WTC11 (cell line): Measurements from ENCODE around the gene MACO1. TPM values are rescaled to one million over a fixed set of nuclear protein-coding genes. Genes with fewer than 3 reads are reported as not detected.

Experiments used
- ATAC-seq: fragments of 200-7000 bp; cut with Tn5 transposase; 2 replicates; pipeline ENCODE4 v1.10.0; 2021; ENCODE audit warnings: mild to moderate bottlenecking, moderate library complexity
- CTCF ChIA-PET: fragments of 300-600 bp; sonication (Branson Sonifier 250); formaldehyde crosslinking; loops from one replicate; lab custom pipeline; 2021; ENCODE audit warnings: antibody characterized with exemption; lab: Charles Lee
- POLR2A ChIA-PET: fragments of 350-600 bp; sonication (Branson Sonifier 250); formaldehyde crosslinking; loops from one replicate; lab custom pipeline; 2021; ENCODE audit warnings: antibody characterized with exemption; lab: Charles Lee
- DNase-seq: peaks from one replicate; pipeline ENCODE4 v3.0.0; 2021; ENCODE audit warnings: low spot score
- H3K27ac Mint-ChIP-seq: 2 replicates; pipeline ENCODE4 v1.8.0; 2021; ENCODE audit warnings: mixed read lengths
- H3K27me3 Mint-ChIP-seq: 2 replicates; pipeline ENCODE4 v1.8.0; 2021; ENCODE audit warnings: low read depth, mild to moderate bottlenecking, moderate library complexity, mixed read lengths
- H3K36me3 Mint-ChIP-seq: 2 replicates; pipeline ENCODE4 v1.8.0; 2021; ENCODE audit warnings: mixed read lengths
- H3K4me1 Mint-ChIP-seq: 2 replicates; pipeline ENCODE4 v1.8.0; 2022; ENCODE audit warnings: mixed read lengths
- H3K4me3 Mint-ChIP-seq: 2 replicates; pipeline ENCODE4 v1.8.0; 2021; ENCODE audit warnings: mild to moderate bottlenecking, moderate library complexity, mixed read lengths
- H3K9me3 Mint-ChIP-seq: 2 replicates; pipeline ENCODE4 v1.8.0; 2021; ENCODE audit warnings: mixed read lengths
- CREM ChIP-seq: sonication (generic); formaldehyde crosslinking; IDR thresholded peaks from 2 replicates; pipeline ENCODE4 v1.8.1; 2022; ENCODE audit warnings: mild to moderate bottlenecking, missing genetic modification reagents, moderate library complexity
- EMX1 ChIP-seq: fragments of 250-450 bp; sonication (Bioruptor Pico); IDR thresholded peaks from 2 replicates; pipeline ENCODE4 v1.8.0; 2021; ENCODE audit warnings: mild to moderate bottlenecking
- ETV6 ChIP-seq: sonication (generic); formaldehyde crosslinking; IDR thresholded peaks from 2 replicates; pipeline ENCODE4 v1.8.1; 2022; ENCODE audit warnings: mild to moderate bottlenecking, missing genetic modification reagents
- GTF2I ChIP-seq: fragments of 250-450 bp; sonication (Bioruptor Pico); conservative IDR thresholded peaks from 2 replicates; pipeline ENCODE4 v1.4.0; 2021; ENCODE audit warnings: mild to moderate bottlenecking
- IRF2 ChIP-seq: sonication (generic); formaldehyde crosslinking; IDR thresholded peaks from 2 replicates; pipeline ENCODE4 v1.8.0; 2022; ENCODE audit warnings: low read depth, missing genetic modification reagents, borderline replicate concordance
- KAT7 ChIP-seq: sonication (generic); formaldehyde crosslinking; IDR thresholded peaks from 2 replicates; pipeline ENCODE4 v1.8.1; 2023; ENCODE audit warnings: missing genetic modification reagents, mild to moderate bottlenecking, borderline replicate concordance
- OVOL2 ChIP-seq: fragments of 250-450 bp; sonication (Bioruptor Pico); IDR thresholded peaks from 2 replicates; pipeline ENCODE4 v1.9.0; 2021; ENCODE audit warnings: mild to moderate bottlenecking, borderline replicate concordance
- SMAD3 ChIP-seq: sonication (generic); formaldehyde crosslinking; IDR thresholded peaks from 2 replicates; pipeline ENCODE4 v1.8.0; 2022; ENCODE audit warnings: missing genetic modification reagents, mild to moderate bottlenecking, borderline replicate concordance
- TEAD1 ChIP-seq: sonication (generic); formaldehyde crosslinking; IDR thresholded peaks from 2 replicates; pipeline ENCODE4 v1.8.0; 2022; ENCODE audit warnings: mild to moderate bottlenecking, missing genetic modification reagents
- ZNF317 ChIP-seq: sonication (generic); formaldehyde crosslinking; IDR thresholded peaks from 2 replicates; pipeline ENCODE4 v1.8.1; 2023; ENCODE audit warnings: low read depth, mild to moderate bottlenecking, moderate library complexity, missing genetic modification reagents, borderline replicate concordance
- ZNF416 ChIP-seq: fragments of 250-450 bp; sonication (Bioruptor Pico); IDR thresholded peaks from 2 replicates; pipeline ENCODE4 v1.9.0; 2021; ENCODE audit warnings: mild to moderate bottlenecking, inconsistent platforms
- total RNA-seq: library from RNA; stranded (reverse); gene quantifications from 3 replicates; pipeline ENCODE4 v1.2.3, GENCODE V29; 2021
- TF ChIP-seq, protein P1 (sequence below): fragments of 200-600 bp; IDR thresholded peaks from 2 replicates; pipeline ENCODE4 v1.8.0; 2022; ENCODE audit warnings: antibody characterized with exemption
- TF ChIP-seq, protein P2 (sequence below): sonication (generic); formaldehyde crosslinking; IDR thresholded peaks from 2 replicates; pipeline ENCODE4 v1.8.1; 2023; ENCODE audit warnings: mild to moderate bottlenecking, missing genetic modification reagents
- TF ChIP-seq, protein P3 (sequence below): sonication (generic); formaldehyde crosslinking; IDR thresholded peaks from 2 replicates; pipeline ENCODE4 v1.8.1; 2023; ENCODE audit warnings: mild to moderate bottlenecking, missing genetic modification reagents, moderate library complexity
- TF ChIP-seq, protein P4 (sequence below): sonication (generic); formaldehyde crosslinking; IDR thresholded peaks from 2 replicates; pipeline ENCODE4 v1.8.1; 2022; ENCODE audit warnings: missing genetic modification reagents, borderline replicate concordance
- TF ChIP-seq, protein P5 (sequence below): sonication (generic); formaldehyde crosslinking; IDR thresholded peaks from 2 replicates; pipeline ENCODE4 v1.8.0; 2022; ENCODE audit warnings: mild to moderate bottlenecking, missing genetic modification reagents
- TF ChIP-seq, protein P6 (sequence below): sonication (generic); formaldehyde crosslinking; conservative IDR thresholded peaks from 2 replicates; pipeline ENCODE4 v1.8.1; 2022; ENCODE audit warnings: mild to moderate bottlenecking, missing genetic modification reagents
- TF ChIP-seq, protein P7 (sequence below): sonication (generic); formaldehyde crosslinking; conservative IDR thresholded peaks from 2 replicates; pipeline ENCODE4 v1.8.1; 2023; ENCODE audit warnings: mild to moderate bottlenecking, low read depth, missing genetic modification reagents, moderate library complexity

MACO1 gene
- total RNA-seq, 1 experiment from 2014 or later, result 9.5 TPM

DNA sequence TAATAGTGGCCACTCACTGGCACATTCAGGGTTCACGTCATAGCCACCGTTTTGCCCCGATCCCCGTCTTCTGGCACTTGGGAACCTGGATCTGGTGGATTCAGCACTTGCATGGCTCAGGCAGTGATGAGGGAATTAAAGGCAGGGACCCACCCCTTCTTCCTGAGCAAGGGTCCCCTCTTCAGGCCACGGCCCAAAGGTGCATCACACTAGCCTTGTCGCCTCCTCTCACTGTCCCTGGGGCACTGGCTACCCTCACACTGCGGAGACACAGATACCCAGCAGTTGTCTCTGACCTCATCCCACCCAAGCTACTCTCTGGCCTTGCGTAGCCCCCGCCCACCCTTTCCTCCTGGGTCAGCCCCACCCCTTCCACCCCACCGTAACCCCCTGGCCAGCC lies 92.8 kb downstream of the MACO1 start:
- Mint-ChIP-seq H3K27ac (no peak overlapping the region), H3K27me3 (no peaks in the 10 kb centered on the region), H3K9me3 (peaks cover 7% of the 10 kb centered on the region), H3K36me3 (no peaks in the 10 kb centered on the region), H3K4me3 (no peak overlapping the region)
- CTCF ChIA-PET, result interaction anchor here (1.0 to 10.9 kb wide), 6 partner anchors 10 to 275 kb away, joined by 3 to 175 read pairs (median 4); no protein-coding TSS in a partner anchor
- DNase-seq (peak; percentile 87), ATAC-seq (peak; percentile 97)
- TF ChIP-seq ETV6 (CRISPR knock-in tag), result peak; percentile 8; the same call in 1 of the 2 replicates
- no peak for TF ChIP-seq IRF2
- TF ChIP-seq, protein P1, sequence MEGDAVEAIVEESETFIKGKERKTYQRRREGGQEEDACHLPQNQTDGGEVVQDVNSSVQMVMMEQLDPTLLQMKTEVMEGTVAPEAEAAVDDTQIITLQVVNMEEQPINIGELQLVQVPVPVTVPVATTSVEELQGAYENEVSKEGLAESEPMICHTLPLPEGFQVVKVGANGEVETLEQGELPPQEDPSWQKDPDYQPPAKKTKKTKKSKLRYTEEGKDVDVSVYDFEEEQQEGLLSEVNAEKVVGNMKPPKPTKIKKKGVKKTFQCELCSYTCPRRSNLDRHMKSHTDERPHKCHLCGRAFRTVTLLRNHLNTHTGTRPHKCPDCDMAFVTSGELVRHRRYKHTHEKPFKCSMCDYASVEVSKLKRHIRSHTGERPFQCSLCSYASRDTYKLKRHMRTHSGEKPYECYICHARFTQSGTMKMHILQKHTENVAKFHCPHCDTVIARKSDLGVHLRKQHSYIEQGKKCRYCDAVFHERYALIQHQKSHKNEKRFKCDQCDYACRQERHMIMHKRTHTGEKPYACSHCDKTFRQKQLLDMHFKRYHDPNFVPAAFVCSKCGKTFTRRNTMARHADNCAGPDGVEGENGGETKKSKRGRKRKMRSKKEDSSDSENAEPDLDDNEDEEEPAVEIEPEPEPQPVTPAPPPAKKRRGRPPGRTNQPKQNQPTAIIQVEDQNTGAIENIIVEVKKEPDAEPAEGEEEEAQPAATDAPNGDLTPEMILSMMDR, result peak; percentile 57; the same call in 1 of the 2 replicates
- TF ChIP-seq, all 79 proteins: peak for 2
- POLR2A ChIA-PET, result interaction anchor here (0.5 to 0.6 kb wide), 2 partner anchors 80 to 206 kb away, joined by 3 to 4 read pairs; no protein-coding TSS in a partner anchor
- peaks cover 13% of the 10 kb centered on the region for H3K4me1 Mint-ChIP-seq

DNA sequence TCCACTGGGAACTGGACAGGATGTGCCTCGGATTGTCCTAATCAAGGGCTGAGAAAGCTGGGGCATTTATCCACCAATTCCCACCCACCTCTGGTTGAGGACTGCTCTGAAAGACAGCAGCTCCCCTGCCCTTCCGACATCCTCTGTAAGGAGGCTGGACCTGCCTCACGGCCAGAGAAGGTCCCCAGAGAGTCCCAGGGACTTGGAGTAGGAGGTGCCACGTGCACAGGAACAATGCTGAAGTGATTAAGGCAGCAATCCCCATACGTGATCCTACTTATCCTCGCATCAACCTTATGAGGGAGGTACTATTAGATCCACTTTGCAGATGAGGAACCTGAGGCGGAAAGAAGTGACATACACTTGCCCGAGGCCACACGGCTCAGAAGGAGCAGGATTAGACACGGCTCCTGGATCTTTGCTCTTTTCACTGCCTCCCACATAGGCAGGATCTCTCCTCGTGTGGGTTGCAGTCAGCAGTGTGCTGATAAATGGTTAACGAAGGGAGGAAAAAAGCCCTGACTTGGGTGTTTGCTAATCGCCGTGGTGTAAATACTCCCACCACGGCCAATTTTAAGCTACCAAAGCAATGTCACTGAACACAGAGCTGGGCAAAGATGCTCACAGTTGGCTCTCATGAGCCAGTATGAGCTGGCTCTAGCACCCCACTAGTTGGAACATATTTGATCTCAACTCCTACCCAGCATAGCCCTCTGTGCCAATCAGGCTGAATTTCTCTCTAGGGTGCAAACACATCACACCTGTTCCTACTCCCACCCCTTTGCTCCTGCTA lies 94.1 kb downstream of the MACO1 start:
- Mint-ChIP-seq H3K36me3 (no peaks in the 10 kb centered on the region), H3K4me1 (peaks cover 4% of the 10 kb centered on the region), H3K27ac (no peak overlapping the region), H3K27me3 (no peaks in the 10 kb centered on the region), H3K4me3 (no peak overlapping the region), H3K9me3 (peaks cover 12% of the 10 kb centered on the region)
- CTCF ChIA-PET, result interaction anchor here (0.6 to 10.9 kb wide), 5 partner anchors 12 to 286 kb away, joined by 3 to 175 read pairs (median 4); no protein-coding TSS in a partner anchor
- DNase-seq (no peak), ATAC-seq (no peak)
- POLR2A ChIA-PET, result no interaction called here
- TF ChIP-seq, protein P2, sequence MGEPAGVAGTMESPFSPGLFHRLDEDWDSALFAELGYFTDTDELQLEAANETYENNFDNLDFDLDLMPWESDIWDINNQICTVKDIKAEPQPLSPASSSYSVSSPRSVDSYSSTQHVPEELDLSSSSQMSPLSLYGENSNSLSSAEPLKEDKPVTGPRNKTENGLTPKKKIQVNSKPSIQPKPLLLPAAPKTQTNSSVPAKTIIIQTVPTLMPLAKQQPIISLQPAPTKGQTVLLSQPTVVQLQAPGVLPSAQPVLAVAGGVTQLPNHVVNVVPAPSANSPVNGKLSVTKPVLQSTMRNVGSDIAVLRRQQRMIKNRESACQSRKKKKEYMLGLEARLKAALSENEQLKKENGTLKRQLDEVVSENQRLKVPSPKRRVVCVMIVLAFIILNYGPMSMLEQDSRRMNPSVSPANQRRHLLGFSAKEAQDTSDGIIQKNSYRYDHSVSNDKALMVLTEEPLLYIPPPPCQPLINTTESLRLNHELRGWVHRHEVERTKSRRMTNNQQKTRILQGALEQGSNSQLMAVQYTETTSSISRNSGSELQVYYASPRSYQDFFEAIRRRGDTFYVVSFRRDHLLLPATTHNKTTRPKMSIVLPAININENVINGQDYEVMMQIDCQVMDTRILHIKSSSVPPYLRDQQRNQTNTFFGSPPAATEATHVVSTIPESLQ (CRISPR knock-in tag), result no peak
- TF ChIP-seq, protein P1, result no peak
- no peak for TF ChIP-seq IRF2
- TF ChIP-seq CREM (CRISPR knock-in tag), result no peak
- no peak for TF ChIP-seq EMX1 (CRISPR knock-in tag)
- no peak for TF ChIP-seq OVOL2 (CRISPR knock-in tag)
- TF ChIP-seq, protein P3, sequence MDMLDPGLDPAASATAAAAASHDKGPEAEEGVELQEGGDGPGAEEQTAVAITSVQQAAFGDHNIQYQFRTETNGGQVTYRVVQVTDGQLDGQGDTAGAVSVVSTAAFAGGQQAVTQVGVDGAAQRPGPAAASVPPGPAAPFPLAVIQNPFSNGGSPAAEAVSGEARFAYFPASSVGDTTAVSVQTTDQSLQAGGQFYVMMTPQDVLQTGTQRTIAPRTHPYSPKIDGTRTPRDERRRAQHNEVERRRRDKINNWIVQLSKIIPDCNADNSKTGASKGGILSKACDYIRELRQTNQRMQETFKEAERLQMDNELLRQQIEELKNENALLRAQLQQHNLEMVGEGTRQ (CRISPR knock-in tag), result no peak
- no peak for TF ChIP-seq SMAD3 (CRISPR knock-in tag)
- TF ChIP-seq, protein P4, sequence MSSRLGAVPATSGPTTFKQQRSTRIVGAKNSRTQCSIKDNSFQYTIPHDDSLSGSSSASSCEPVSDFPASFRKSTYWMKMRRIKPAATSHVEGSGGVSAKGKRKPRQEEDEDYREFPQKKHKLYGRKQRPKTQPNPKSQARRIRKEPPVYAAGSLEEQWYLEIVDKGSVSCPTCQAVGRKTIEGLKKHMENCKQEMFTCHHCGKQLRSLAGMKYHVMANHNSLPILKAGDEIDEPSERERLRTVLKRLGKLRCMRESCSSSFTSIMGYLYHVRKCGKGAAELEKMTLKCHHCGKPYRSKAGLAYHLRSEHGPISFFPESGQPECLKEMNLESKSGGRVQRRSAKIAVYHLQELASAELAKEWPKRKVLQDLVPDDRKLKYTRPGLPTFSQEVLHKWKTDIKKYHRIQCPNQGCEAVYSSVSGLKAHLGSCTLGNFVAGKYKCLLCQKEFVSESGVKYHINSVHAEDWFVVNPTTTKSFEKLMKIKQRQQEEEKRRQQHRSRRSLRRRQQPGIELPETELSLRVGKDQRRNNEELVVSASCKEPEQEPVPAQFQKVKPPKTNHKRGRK (CRISPR knock-in tag), result no peak
- TF ChIP-seq, protein P5, sequence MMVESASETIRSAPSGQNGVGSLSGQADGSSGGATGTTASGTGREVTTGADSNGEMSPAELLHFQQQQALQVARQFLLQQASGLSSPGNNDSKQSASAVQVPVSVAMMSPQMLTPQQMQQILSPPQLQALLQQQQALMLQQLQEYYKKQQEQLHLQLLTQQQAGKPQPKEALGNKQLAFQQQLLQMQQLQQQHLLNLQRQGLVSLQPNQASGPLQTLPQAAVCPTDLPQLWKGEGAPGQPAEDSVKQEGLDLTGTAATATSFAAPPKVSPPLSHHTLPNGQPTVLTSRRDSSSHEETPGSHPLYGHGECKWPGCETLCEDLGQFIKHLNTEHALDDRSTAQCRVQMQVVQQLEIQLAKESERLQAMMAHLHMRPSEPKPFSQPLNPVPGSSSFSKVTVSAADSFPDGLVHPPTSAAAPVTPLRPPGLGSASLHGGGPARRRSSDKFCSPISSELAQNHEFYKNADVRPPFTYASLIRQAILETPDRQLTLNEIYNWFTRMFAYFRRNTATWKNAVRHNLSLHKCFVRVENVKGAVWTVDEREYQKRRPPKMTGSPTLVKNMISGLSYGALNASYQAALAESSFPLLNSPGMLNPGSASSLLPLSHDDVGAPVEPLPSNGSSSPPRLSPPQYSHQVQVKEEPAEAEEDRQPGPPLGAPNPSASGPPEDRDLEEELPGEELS (CRISPR knock-in tag), result no peak
- no peak for TF ChIP-seq TEAD1 (CRISPR knock-in tag)
- TF ChIP-seq, protein P6, sequence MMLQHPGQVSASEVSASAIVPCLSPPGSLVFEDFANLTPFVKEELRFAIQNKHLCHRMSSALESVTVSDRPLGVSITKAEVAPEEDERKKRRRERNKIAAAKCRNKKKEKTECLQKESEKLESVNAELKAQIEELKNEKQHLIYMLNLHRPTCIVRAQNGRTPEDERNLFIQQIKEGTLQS, result no peak
- no peak for TF ChIP-seq ZNF416 (CRISPR knock-in tag)
- no peak for TF ChIP-seq KAT7 (CRISPR knock-in tag)
- no peak for TF ChIP-seq GTF2I
- TF ChIP-seq ZNF317 (CRISPR knock-in tag), result no peak
- TF ChIP-seq, protein P7, sequence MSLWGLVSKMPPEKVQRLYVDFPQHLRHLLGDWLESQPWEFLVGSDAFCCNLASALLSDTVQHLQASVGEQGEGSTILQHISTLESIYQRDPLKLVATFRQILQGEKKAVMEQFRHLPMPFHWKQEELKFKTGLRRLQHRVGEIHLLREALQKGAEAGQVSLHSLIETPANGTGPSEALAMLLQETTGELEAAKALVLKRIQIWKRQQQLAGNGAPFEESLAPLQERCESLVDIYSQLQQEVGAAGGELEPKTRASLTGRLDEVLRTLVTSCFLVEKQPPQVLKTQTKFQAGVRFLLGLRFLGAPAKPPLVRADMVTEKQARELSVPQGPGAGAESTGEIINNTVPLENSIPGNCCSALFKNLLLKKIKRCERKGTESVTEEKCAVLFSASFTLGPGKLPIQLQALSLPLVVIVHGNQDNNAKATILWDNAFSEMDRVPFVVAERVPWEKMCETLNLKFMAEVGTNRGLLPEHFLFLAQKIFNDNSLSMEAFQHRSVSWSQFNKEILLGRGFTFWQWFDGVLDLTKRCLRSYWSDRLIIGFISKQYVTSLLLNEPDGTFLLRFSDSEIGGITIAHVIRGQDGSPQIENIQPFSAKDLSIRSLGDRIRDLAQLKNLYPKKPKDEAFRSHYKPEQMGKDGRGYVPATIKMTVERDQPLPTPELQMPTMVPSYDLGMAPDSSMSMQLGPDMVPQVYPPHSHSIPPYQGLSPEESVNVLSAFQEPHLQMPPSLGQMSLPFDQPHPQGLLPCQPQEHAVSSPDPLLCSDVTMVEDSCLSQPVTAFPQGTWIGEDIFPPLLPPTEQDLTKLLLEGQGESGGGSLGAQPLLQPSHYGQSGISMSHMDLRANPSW (CRISPR knock-in tag), result no peak
